ENCODE data around the gene RRAS2.
"Not testable (repeated sequence)": the region's sequence is repeated elsewhere in the genome, so short reads cannot be mapped to it uniquely, and the experiment has no call there.

Gene RRAS2

GRCh38 chr11:14267861-14268635 lies 90.9 kb downstream of the RRAS2 start:
- Histone ChIP-seq H3K4me3 (no peak overlapping the region), H3K27ac (no peak overlapping the region)

GRCh38 chr11:14266622-14267021 lies 92.4 kb downstream of the RRAS2 start:
- no peak overlapping the region for H3K4me3 ChIP-seq

GRCh38 chr11:14264966-14265365 lies 94.0 kb downstream of the RRAS2 start:
- Histone ChIP-seq H3K27ac (no peak overlapping the region), H3K4me3 (no peak overlapping the region)

More at GRCh38 chr11:14266622-14267021, 92.4 kb downstream of the RRAS2 start:
- no peak overlapping the region for H3K27ac ChIP-seq

GRCh38 chr11:14262271-14262846 lies 96.6 kb downstream of the RRAS2 start:
- Histone ChIP-seq H3K4me3 (no peak overlapping the region), H3K27ac (no peak overlapping the region)

GRCh38 chr11:14261066-14261465 lies 97.9 kb downstream of the RRAS2 start:
- H3K4me3 ChIP-seq, result no peak overlapping the region
- no peak overlapping the region for H3K27ac ChIP-seq

GRCh38 chr11:14259878-14260277 lies 99.1 kb downstream of the RRAS2 start:
- H3K27ac ChIP-seq, result no peak overlapping the region
- no peak overlapping the region for H3K4me3 ChIP-seq

GRCh38 chr11:14259186-14259784 lies 99.7 kb downstream of the RRAS2 start:
- Histone ChIP-seq H3K27ac (no peak overlapping the region), H3K4me3 (no peak overlapping the region)

GRCh38 chr11:14258221-14258935 lies 100.6 kb downstream of the RRAS2 start:
- no peak overlapping the region for H3K27ac ChIP-seq
- no peak overlapping the region for H3K4me3 ChIP-seq

- H3K27ac ChIP-seq, result no peak overlapping the region
- no peak overlapping the region for H3K4me3 ChIP-seq
Measured at GRCh38 chr11:14255238-14255534, 103.8 kb downstream of the RRAS2 start.

GRCh38 chr11:14254533-14255237 lies 104.3 kb downstream of the RRAS2 start:
- Histone ChIP-seq H3K27ac (no peak overlapping the region), H3K4me3 (no peak overlapping the region)

- no peak overlapping the region for H3K4me3 ChIP-seq
- no peak overlapping the region for H3K27ac ChIP-seq
Measured at GRCh38 chr11:14253840-14254239, 105.1 kb downstream of the RRAS2 start.

- Histone ChIP-seq H3K27ac (no peak overlapping the region), H3K4me3 (no peak overlapping the region)
Measured at GRCh38 chr11:14253421-14253820, 105.6 kb downstream of the RRAS2 start.

- H3K4me3 ChIP-seq, result not testable (repeated sequence)
Measured at GRCh38 chr11:14252501-14252900, 106.5 kb downstream of the RRAS2 start.

GRCh38 chr11:14251754-14252153 lies 107.2 kb downstream of the RRAS2 start:
- no peak overlapping the region for H3K4me3 ChIP-seq
- H3K27ac ChIP-seq, result no peak overlapping the region

More at GRCh38 chr11:14252501-14252900, 106.5 kb downstream of the RRAS2 start:
- H3K27ac ChIP-seq, result not testable (repeated sequence)

GRCh38 chr11:14249121-14249963 lies 109.6 kb downstream of the RRAS2 start:
- Histone ChIP-seq H3K4me3 (no peak overlapping the region), H3K27ac (no peak overlapping the region)

GRCh38 chr11:14248580-14248981 lies 110.4 kb downstream of the RRAS2 start:
- no peak overlapping the region for H3K4me3 ChIP-seq
- no peak overlapping the region for H3K27ac ChIP-seq

- Histone ChIP-seq H3K27ac (no peak overlapping the region), H3K4me3 (no peak overlapping the region)
Measured at GRCh38 chr11:14245444-14245843, 113.5 kb downstream of the RRAS2 start.

GRCh38 chr11:14244926-14245325 lies 114.1 kb downstream of the RRAS2 start:
- no peak overlapping the region for H3K4me3 ChIP-seq
- H3K27ac ChIP-seq, result no peak overlapping the region

GRCh38 chr11:14242733-14243132 lies 116.2 kb downstream of the RRAS2 start:
- no peak overlapping the region for H3K4me3 ChIP-seq
- no peak overlapping the region for H3K27ac ChIP-seq

Data from skin epidermis (tissue), 12 donors.